Epithelial cell of prostate (primary cell): ENCODE results near the gene SNX11.
"Not testable (repeated sequence)": the region's sequence is repeated elsewhere in the genome, so short reads cannot be mapped to it uniquely, and the experiment has no call there.

Source experiments
- DNase-seq: peaks from one replicate; pipeline ENCODE4 v3.0.0-alpha.2; 2011; ENCODE audit warnings: low read depth, low spot score
- H3K27ac ChIP-seq: fragments of 450-650 bp; 2 replicates; pipeline ENCODE4 v1.5.1; 2017; ENCODE audit warnings: mild to moderate bottlenecking

The SNX11 gene

DNA sequence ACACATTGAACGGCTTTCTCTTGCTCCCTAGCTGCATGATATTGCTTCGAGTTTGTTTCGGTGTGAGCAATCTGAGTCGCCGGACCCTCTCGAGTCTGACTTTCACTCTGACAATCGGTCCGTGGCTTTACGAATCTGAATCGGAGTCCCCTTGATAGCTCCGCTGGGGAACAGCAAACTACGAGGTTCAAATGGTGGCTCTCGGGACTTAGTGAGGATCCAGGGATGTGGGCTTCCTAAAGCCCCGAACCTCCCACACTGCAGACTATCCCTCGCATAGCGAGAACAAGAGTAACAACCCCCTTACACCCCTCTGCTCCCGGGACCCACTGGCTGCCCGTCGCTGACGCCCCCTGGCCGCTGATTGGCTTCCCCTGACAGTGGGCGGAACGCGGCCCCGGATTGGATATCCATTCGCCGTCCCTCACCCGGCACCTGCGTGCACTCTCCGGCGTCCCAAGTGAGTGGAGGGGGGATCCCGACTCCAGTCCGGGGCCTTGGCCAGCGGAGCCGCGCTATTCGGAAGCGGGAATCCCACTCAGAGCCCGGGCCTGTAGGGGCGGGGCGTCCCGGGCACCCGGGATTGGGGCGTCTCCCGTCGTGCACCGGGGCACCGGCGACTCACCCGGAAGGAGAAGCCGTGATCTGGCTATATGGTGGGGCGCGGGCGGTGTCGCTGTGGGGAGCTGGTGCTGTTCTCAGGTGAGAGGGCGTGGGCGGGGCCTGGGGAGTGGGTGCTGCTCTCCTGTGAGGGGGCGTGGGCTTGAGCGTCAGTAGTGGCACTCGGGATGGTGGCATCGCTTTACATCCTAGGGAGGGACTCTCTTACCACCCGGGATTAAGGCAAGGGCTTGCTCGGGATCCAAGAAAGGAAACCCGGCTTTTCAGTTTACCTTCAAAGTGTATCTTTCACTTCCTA, at the start of gene SNX11:
Gene SNX11 (plus strand): TSS at position 630 of the 919 bp plus-strand sequence. CDS start 4,278 bp downstream, outside the sequence.
- DNase-seq = no peak

GRCh38 chr17:48058393-48059124, 49.0 kb upstream of the SNX11 start:
- H3K27ac ChIP-seq = peak overlapping the region; percentile 96
- no peak for DNase-seq

More for the DNA sequence above, at the start of gene SNX11:
- H3K27ac ChIP-seq = peak within 1 kb of the TSS; percentile 93

DNA sequence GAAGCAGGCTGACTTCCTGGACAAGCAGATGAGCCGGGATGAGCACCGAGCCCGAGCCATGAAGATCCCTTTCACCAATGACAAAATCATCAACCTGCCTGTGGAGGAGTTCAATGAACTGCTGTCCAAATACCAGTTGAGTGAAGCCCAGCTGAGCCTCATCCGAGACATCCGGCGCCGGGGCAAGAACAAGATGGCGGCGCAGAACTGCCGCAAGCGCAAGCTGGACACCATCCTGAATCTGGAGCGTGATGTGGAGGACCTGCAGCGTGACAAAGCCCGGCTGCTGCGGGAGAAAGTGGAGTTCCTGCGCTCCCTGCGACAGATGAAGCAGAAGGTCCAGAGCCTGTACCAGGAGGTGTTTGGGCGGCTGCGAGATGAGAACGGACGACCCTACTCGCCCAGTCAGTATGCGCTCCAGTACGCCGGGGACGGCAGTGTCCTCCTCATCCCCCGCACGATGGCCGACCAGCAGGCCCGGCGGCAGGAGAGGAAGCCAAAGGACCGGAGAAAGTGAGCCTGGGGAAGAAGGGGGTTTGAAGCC, 48.4 kb upstream of the SNX11 start:
- H3K27ac ChIP-seq = peak overlapping the region; percentile 96
- DNase-seq = no peak

GRCh38 chr17:48060249-48060648, 47.3 kb upstream of the SNX11 start:
- peak overlapping the region; percentile 31 for H3K27ac ChIP-seq
- DNase-seq = no peak

DNA sequence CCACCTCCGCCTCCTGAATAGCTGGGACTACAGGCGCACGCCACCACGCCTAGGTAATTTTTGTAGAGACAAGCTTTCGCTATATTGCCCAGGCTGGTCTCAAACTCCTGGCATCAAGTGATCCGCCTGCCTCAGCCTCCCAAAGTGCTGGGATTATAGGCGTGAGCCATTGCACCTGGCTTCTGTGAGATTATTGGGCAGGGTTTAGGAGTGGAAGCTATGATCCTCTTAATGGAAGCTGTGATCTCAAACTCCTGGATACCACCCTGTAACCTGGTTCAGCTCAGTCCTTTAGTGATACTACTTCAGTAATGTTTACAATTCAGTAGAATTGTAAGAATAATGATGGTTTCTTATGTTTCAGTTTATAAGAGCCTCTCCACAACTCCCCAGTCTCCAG, 45.3 kb upstream of the SNX11 start:
- H3K27ac ChIP-seq = peak overlapping the region; percentile 41
- DNase-seq = no peak

DNA sequence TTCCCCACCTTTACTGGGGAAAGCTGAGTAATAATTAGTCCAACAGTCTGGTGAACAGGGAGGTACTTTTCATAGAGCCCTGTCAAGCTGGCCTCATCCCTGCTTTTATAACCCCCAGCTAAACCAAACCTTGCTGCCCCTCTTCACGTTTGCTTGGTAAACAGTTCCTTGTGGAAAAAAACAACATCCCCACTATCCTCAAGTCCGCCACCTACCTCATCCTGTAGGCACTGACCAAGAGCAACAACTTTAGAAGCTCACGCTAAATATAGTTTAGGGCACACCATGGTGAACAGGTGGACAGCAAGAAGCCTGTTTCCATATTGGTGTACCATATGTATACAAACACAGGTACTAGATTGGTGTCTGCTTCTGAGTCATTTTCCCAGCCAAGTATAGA, 42.9 kb upstream of the SNX11 start:
- DNase-seq = no peak
- peak overlapping the region; percentile 41 for H3K27ac ChIP-seq

DNA sequence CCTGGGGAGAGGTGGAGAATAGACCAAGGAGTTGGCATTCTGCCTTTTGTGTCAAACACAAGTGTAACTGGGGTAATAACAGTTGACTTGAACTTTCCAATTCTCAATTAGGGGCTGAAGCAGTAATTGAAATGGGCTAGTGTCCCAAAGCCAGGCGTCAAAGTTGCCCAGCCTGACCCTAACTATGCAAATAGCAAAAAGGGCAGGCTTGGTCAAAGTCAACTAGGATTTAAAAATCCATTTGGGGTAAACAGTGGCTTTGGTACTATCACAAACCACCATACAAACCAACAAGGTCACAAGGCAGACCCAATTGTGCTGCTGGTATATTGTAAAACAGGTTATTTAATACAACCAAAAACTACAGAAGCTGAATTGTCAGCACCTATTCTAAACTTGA, 41.4 kb upstream of the SNX11 start:
- peak overlapping the region; percentile 41 for H3K27ac ChIP-seq

DNA sequence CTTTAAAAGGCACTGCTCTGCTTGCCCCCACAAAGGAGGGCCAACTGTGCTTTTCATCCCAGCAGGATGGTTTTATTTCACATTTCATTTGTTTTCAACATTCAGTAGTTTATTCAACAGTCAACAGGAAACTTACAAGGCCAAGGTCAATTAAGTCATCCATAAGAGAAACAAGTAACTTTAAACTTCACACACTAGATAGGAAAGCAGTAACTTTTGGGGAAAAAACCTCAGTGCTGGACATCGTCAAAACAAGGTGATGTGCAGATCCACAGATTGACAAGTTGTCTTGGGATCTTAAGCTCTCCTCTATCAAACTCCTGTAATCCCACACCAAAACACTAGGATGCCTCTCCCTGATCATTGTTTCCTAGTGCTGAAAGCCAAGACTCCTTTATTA, 40.9 kb upstream of the SNX11 start:
- no peak for DNase-seq
- peak overlapping the region; percentile 41 for H3K27ac ChIP-seq

More for the DNA sequence above, 41.4 kb upstream of the SNX11 start:
- no peak for DNase-seq

DNA sequence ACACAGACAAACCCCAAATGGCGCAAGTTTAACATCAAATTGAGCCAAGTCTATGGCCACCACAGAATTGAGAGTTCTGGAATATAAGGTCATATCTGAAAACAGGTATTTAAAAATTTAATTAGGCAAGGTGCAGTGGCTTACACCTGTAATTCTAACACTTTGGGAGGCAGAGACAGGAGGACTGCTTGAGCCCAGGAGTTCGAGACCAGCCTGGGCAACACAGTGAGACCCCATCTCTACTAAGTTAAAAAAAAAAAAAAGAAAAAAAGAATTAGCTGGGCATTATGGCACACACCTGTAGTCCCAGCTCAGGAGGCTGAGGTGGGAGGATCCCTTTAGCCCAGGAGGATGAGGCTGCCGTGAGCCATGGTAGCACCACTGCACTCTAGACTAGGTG, 40.3 kb upstream of the SNX11 start:
- no peak for DNase-seq
- H3K27ac ChIP-seq = peak overlapping the region; percentile 35

DNA sequence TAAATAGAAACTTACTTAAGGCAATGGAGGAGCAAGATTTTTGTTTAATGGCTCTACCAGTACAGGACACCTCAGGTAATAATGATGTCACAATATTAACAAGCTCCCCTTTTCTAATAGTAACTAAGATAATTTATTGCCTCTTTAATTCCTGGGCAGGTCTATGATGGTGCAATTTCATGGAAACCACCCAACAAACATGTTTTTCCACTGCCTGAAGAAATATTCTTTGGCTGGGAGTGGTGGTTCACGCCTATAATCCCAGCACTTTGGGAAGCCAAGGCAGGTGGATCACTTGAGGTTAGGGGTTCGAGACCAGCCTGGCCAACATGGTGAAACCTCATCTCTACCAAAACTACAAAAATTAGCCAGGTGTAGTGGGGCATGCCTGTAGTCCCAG, 39.8 kb upstream of the SNX11 start:
- H3K27ac ChIP-seq = peak overlapping the region; percentile 35
- DNase-seq = not testable (repeated sequence)

DNA sequence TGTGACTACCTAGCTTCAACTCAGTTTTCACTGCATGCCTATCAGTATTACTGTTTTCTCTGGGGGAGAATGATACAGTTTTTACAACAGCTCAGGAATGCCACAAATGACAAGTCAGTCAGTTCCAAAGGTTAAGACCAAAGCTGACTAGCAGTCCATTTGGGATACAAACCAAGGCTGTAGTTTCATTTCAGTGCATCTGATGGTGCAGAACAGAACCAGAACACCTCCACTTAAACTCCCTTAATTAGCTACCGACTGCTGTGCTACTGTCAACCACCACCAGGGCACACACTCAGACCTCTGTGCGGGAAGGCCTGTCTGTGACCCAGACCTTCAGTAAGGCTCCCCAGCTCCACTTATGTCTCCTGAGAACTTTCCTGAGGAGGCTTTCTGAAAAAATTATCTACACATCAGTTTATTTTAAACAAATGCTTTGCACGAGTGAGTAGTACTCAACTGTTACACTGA, 39.0 kb upstream of the SNX11 start:
- no peak for DNase-seq
- peak overlapping the region; percentile 35 for H3K27ac ChIP-seq

GRCh38 chr17:48070195-48070594, 37.4 kb upstream of the SNX11 start:
- DNase-seq = no peak
- H3K27ac ChIP-seq = peak overlapping the region; percentile 6

- DNase-seq = no peak
- no peak overlapping the region for H3K27ac ChIP-seq
These were observed 35.9 kb upstream of the SNX11 start for GRCh38 chr17:48071654-48072053.

- H3K27ac ChIP-seq = not testable (repeated sequence)
These were observed 34.8 kb upstream of the SNX11 start for GRCh38 chr17:48072811-48073210.

GRCh38 chr17:48073566-48074094, 33.9 kb upstream of the SNX11 start:
- H3K27ac ChIP-seq, DNase-seq: not testable (repeated sequence)

More at GRCh38 chr17:48072811-48073210, 34.8 kb upstream of the SNX11 start:
- DNase-seq = not testable (repeated sequence)

DNA sequence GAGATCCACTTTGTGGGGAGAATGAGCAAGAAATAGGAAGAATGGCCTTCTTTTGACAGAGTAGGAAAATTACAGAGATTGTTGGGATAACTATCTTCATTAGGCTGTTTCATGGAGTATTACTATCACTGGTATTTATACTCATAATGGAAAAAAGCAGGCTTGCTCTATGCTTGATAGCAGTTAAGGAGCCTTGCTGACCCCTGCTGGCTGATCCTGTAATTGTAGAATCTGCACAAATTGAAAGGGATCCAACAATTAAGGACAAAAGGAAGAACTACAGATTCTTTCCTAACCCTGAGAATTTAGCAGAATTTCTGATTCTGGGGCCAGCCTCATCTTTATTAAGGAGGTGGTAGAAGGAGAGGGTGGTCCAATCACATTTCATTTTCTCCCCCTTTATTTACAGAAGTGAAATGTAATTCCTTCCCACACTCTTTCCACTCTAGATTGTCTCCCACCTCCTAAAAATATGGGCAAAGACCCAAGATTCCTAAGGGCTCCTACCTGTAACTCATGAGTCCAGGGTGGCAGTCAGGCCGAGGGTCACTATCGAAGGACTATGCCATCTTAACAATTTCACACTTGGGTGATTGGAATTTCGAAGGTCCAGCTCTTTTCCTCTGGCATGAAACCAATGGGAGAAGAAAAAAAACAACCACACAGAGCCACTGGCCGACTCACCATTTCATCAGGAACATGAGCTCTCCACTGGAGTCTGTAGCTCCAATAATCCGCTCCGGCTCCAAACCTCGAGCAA, 33.1 kb upstream of the SNX11 start:
- no peak overlapping the region for H3K27ac ChIP-seq
- no peak for DNase-seq

DNA sequence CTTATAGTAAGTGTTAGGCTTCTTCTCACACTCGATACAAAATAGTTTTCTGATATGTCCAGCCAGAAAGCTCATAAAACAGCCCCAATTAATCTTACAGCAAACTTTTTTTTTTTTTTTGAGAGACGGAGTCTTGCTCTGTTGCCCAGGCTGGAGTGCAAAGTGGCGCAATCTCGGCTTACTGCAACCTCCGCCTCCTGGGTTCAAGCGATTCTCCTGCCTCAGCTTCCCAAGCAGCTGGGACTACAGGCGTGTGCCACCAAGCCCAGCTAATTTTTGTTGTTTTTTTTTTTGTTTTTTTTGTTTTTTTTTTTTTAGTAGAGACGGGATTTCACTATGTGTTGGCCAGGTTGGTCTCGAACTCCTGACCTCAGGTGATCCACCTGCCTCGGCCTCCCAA, 30.4 kb upstream of the SNX11 start:
- not testable (repeated sequence) for H3K27ac ChIP-seq

DNA sequence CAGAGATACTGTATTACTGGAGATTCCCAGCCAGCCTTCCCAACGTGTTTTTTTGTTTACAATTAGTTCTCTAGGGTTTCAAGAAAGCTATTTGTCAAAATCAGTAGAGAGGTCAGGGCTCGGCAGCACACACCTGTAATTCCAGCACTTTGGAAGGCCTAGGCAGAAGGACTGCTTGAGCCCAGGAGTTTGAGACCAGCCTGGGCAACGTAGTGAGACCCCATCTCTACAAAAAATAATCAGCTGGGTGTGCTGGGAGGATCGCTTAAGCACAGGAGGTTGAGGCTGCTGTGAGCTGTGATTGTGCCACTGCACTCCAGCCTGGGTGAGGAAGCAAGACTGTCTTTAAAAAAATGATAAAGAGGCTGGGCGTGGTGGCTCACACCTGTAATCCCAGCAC, 25.7 kb upstream of the SNX11 start:
- no peak for DNase-seq
- H3K27ac ChIP-seq = no peak overlapping the region

More for the DNA sequence above, 30.4 kb upstream of the SNX11 start:
- not testable (repeated sequence) for DNase-seq

- no peak for DNase-seq
- no peak overlapping the region for H3K27ac ChIP-seq
These were observed 22.6 kb upstream of the SNX11 start for GRCh38 chr17:48084932-48085331.
